Measurements from ENCODE around the gene FAM168B. TPM values are rescaled to one million over a fixed set of nuclear protein-coding genes. Genes with fewer than 3 reads are reported as not detected.

Gene FAM168B
- total and polyA plus RNA-seq, 12 donors: 17.3 to 112 (median 85.0) TPM

DNA sequence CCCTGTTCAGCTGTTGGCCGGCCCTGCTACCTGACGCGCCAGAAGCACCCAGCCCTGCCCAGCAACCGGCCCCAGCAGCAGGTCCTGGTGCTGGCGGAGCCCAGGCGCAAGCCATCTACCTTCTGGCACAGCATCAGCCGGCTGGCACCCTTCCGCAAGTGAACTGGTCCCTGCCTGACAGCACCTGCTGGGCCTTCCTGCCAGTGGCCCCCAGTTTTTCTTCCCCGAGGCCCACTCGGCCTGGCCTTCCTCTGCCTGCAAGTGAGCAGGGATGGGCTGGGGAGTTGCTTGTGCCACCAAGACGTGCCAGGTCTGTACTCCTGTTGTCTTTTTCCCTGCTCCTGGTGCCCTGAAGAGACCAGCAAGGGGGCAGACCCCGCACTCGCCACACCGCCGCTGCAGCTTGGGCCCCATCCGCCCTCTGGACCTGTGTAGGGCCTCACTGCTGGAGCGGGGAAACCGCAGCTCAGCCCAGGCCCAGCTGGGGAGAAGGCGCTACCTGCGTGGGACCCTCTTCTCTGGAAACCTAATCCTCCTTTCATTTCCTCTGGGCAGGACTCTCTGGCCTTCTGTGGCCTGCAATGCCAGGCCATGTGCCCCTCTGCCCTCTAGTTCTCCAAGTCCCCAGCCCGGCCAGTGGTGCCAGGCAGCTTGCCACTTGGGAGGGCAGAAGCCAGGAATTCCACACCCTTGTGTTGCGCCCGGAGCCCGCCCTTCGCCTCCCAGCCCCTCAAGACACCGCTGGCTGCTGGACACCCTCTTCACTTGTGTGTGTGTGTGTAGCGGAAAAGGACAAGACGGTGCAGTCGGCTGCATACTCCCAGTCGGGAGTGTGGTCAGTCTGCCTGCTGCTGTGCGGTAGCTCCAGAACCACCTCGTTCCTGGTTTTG, 47.0 kb downstream of the FAM168B start:
- peak in 6 of 8 donors; percentile 25 to 46 (median 35) for ATAC-seq
- Histone ChIP-seq H3K27ac (peak overlapping the region in 2 of 10 donors; percentile 14 to 41), H3K9me3 (no peaks in the 10 kb centered on the region), H3K36me3 (peaks cover 0 to 55% (median 26%) of the 10 kb centered on the region in 9 donors), H3K27me3 (peaks cover 0 to 5% (median 0%) of the 10 kb centered on the region in 7 donors), H3K4me1 (peaks cover 0 to 14% (median 0%) of the 10 kb centered on the region in 9 donors), H3K4me3 (no peak overlapping the region)
- TF ChIP-seq, protein P1, sequence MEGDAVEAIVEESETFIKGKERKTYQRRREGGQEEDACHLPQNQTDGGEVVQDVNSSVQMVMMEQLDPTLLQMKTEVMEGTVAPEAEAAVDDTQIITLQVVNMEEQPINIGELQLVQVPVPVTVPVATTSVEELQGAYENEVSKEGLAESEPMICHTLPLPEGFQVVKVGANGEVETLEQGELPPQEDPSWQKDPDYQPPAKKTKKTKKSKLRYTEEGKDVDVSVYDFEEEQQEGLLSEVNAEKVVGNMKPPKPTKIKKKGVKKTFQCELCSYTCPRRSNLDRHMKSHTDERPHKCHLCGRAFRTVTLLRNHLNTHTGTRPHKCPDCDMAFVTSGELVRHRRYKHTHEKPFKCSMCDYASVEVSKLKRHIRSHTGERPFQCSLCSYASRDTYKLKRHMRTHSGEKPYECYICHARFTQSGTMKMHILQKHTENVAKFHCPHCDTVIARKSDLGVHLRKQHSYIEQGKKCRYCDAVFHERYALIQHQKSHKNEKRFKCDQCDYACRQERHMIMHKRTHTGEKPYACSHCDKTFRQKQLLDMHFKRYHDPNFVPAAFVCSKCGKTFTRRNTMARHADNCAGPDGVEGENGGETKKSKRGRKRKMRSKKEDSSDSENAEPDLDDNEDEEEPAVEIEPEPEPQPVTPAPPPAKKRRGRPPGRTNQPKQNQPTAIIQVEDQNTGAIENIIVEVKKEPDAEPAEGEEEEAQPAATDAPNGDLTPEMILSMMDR (IDR thresholded peaks at IDR 0.05): no peak
- intact Hi-C loops (cut with DNase I): loop anchor here in 1 of 10 donors (10.0 kb wide), 1 partner anchor 89 kb away; no protein-coding TSS in a partner anchor
- 91 to 92% methylated on average over 32 of the region's 32 CpGs for WGBS, 2 donors
- DNase-seq: no peak

DNA sequence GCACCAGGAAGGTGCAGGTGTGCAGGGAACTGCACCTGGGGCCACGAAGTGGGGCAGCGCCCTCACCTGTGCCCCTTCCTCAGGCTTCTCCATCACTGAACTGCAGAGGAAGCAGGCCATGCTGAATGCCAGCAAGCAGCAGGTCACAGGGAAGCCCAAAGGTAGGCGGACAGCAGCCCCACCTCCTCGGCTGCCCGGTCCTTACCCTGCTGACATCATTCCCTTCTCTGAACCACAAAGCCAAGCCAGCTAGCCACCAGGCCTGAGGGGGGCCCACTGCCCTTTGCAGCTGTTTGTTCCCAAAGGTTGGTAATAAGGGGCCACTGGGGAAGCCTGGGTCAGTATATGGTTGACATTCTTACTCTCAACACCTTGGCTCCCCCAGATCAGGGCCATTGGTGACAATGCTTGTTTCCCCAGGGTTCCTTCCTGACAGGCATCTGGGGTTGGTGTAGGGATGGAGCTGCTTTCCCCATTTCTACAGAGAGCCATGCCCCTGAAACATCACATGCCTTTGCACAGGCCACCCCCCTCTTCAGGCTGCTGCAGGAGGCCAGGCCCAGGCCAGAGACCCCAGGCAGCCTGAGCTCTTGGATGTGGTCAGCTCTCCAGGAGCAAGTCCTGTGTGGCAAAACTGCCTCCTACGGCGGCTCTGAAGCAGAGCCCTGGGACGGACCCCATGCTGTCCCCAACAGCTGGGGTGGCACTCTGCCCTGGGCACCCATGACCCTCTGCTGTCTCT, 47.8 kb downstream of the FAM168B start:
- no peaks in the 10 kb centered on the region for H3K9me3 ChIP-seq
- DNase-seq (no peak), ATAC-seq (no peak)
- H3K4me3 ChIP-seq: no peak overlapping the region
- peaks cover 0 to 18% (median 3%) of the 10 kb centered on the region in 9 donors for H3K4me1 ChIP-seq
- H3K36me3 ChIP-seq: peaks cover 0 to 46% (median 17%) of the 10 kb centered on the region in 9 donors
- WGBS, 2 donors: 85 to 89% methylated on average over 8 of the region's 8 CpGs
- H3K27ac ChIP-seq: no peak overlapping the region
- TF ChIP-seq, protein P1 (IDR thresholded peaks at IDR 0.05): no peak
- intact Hi-C loops (cut with DNase I): loop anchor here in 1 of 10 donors (10.0 kb wide), 1 partner anchor 89 kb away; no protein-coding TSS in a partner anchor
- H3K27me3 ChIP-seq: peaks cover under 1 to 14% (median 3%) of the 10 kb centered on the region in 7 donors

DNA sequence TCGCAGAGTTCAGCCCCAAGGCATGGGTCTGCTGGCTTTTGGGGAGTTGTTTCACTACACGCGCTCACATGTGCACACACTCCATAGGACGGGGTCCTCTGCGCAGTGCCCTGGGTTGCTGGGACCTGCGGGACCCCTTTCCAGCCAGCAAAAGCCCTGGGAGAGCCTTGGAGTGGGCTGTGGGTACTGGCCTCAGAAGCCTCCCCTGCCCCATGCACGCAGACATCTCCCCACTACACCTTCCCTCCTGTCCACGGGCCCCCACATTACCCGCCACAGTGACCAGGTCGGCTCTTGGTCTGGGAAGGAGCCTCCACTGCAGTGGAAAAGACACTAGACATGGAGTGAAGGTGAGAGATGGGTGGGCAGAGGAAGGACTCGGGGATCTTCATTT, 48.5 kb downstream of the FAM168B start:
- Histone ChIP-seq H3K4me1 (peaks cover 0 to 24% (median 9%) of the 10 kb centered on the region in 9 donors), H3K9me3 (no peaks in the 10 kb centered on the region), H3K4me3 (no peak overlapping the region), H3K36me3 (peaks cover 0 to 39% (median 11%) of the 10 kb centered on the region in 9 donors), H3K27me3 (peaks cover 4 to 19% (median 10%) of the 10 kb centered on the region in 7 donors), H3K27ac (no peak overlapping the region)
- intact Hi-C loops (cut with DNase I): loop anchor here in 1 of 10 donors (10.0 kb wide), 1 partner anchor 90 kb away; no protein-coding TSS in a partner anchor
- no peak for DNase-seq
- 96% methylated on average over 11 of the region's 11 CpGs for WGBS, 2 donors
- TF ChIP-seq, protein P1 (IDR thresholded peaks at IDR 0.05): no peak
- ATAC-seq: no peak
